SU-DHL-6 (cell line): ENCODE measurements around the gene ZNF785.

Experiments
- CTCF ChIP-seq: fragments of 200-600 bp; sonication (generic); IDR thresholded peaks from one replicate; pipeline ENCODE4 v1.5.1; 2017; ENCODE audit warnings: antibody characterized with exemption, mild to moderate bottlenecking, low read length, moderate library complexity; ENCODE audit not compliant: insufficient read depth, poor library complexity, severe bottlenecking
- EZH2phosphoT487 ChIP-seq: fragments of 200-600 bp; sonication (generic), shearing (Covaris generic); conservative IDR thresholded peaks from 2 replicates; pipeline ENCODE4 v1.6.1; 2018; ENCODE audit warnings: mild to moderate bottlenecking, antibody characterized with exemption, low read length, moderate library complexity, mixed read lengths

- no peak for TF ChIP-seq CTCF
- no peak for TF ChIP-seq EZH2phosphoT487
These were observed 26.6 kb downstream of the ZNF785 start for GRCh38 chr16:30558789-30559377.
